ENCODE data around the gene MYH3. TPM values are rescaled to one million over a fixed set of nuclear protein-coding genes. Genes with fewer than 3 reads are reported as not detected.

MYH3 gene
- total and polyA plus RNA-seq, 4 donors = 0.43 to 2.0 (median 0.99) TPM

DNA sequence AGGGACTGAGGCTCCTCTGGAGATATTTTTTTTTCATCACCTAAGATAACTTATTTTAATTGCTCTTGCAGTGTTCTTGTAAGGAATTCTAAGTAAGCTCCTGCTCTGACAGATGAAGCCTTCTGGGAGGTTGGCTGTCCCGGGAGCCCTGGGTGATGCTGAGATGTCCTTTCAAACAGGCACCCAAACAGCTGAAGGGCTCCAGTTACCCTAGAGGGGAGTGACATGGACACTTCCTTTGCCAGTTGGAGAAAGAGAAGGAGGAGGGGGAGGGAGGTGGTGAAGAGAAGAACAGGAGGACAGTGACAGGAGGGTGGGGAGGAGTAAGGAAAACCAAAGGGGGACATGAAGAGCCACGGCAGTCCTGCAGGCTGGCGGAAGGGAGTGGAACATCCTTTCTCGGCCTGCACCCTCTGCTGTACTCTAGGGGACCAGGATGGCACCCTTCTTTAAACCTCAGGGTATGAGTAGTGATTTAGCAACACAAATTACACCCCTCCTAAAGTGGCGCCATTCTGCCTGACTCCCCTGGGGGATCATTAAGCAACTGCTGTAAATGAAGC is 51.8 kb downstream of the MYH3 start:
- Histone ChIP-seq H3K9ac (ENCODE audit: low read depth in 1 of 2, low read length in 2 of 2) (no peak overlapping the region), H3K27me3 (ENCODE audit: control insufficient read depth in 4 of 4, insufficient read depth in 4 of 4, low read length in 3 of 4) (peaks cover 0 to 2% (median 0%) of the 10 kb centered on the region in 4 donors), H3K27ac (ENCODE audit: low read depth in 1 of 2, low read length in 2 of 2) (no peak overlapping the region), H3K4me3 (ENCODE audit: low read depth in 1 of 3, low read length in 3 of 3) (no peak overlapping the region), H3K4me1 (ENCODE audit: control insufficient read depth in 4 of 4, insufficient read depth in 4 of 4, low read length in 3 of 4) (no peaks in the 10 kb centered on the region), H3K9me3 (ENCODE audit: control insufficient read depth in 4 of 4, low read length in 3 of 4) (no peaks in the 10 kb centered on the region), H3K36me3 (ENCODE audit: control insufficient read depth in 4 of 4, insufficient read depth in 3 of 4, low read depth in 1 of 4, low read length in 3 of 4) (no peaks in the 10 kb centered on the region)
- no peak for TF ChIP-seq JUND (IDR thresholded peaks at IDR 0.05)
- TF ChIP-seq TAF1 (conservative IDR thresholded peaks at IDR 0.05) = no peak
- TF ChIP-seq GABPA (IDR thresholded peaks at IDR 0.05 in 1 of 2, conservative IDR thresholded peaks at IDR 0.05 in 1 of 2) = no peak
- TF ChIP-seq YY1 (IDR thresholded peaks at IDR 0.05) = no peak
- no peak for TF ChIP-seq NR2F2 (IDR thresholded peaks at IDR 0.05)
- no peak for TF ChIP-seq FOXA1 (IDR thresholded peaks at IDR 0.05)
- TF ChIP-seq HNF4G (IDR thresholded peaks at IDR 0.05) = no peak
- TF ChIP-seq RAD21 (IDR thresholded peaks at IDR 0.05) = no peak
- TF ChIP-seq, protein P1, sequence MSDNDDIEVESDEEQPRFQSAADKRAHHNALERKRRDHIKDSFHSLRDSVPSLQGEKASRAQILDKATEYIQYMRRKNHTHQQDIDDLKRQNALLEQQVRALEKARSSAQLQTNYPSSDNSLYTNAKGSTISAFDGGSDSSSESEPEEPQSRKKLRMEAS (IDR thresholded peaks at IDR 0.05) = no peak
- TF ChIP-seq, protein P2, sequence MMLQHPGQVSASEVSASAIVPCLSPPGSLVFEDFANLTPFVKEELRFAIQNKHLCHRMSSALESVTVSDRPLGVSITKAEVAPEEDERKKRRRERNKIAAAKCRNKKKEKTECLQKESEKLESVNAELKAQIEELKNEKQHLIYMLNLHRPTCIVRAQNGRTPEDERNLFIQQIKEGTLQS (IDR thresholded peaks at IDR 0.05) = no peak
- TF ChIP-seq, protein P3, sequence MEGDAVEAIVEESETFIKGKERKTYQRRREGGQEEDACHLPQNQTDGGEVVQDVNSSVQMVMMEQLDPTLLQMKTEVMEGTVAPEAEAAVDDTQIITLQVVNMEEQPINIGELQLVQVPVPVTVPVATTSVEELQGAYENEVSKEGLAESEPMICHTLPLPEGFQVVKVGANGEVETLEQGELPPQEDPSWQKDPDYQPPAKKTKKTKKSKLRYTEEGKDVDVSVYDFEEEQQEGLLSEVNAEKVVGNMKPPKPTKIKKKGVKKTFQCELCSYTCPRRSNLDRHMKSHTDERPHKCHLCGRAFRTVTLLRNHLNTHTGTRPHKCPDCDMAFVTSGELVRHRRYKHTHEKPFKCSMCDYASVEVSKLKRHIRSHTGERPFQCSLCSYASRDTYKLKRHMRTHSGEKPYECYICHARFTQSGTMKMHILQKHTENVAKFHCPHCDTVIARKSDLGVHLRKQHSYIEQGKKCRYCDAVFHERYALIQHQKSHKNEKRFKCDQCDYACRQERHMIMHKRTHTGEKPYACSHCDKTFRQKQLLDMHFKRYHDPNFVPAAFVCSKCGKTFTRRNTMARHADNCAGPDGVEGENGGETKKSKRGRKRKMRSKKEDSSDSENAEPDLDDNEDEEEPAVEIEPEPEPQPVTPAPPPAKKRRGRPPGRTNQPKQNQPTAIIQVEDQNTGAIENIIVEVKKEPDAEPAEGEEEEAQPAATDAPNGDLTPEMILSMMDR (IDR thresholded peaks at IDR 0.05; ENCODE audit: low read depth, low read length, missing input control) = no peak
- TF ChIP-seq, protein P4, sequence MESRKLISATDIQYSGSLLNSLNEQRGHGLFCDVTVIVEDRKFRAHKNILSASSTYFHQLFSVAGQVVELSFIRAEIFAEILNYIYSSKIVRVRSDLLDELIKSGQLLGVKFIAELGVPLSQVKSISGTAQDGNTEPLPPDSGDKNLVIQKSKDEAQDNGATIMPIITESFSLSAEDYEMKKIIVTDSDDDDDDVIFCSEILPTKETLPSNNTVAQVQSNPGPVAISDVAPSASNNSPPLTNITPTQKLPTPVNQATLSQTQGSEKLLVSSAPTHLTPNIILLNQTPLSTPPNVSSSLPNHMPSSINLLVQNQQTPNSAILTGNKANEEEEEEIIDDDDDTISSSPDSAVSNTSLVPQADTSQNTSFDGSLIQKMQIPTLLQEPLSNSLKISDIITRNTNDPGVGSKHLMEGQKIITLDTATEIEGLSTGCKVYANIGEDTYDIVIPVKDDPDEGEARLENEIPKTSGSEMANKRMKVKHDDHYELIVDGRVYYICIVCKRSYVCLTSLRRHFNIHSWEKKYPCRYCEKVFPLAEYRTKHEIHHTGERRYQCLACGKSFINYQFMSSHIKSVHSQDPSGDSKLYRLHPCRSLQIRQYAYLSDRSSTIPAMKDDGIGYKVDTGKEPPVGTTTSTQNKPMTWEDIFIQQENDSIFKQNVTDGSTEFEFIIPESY (IDR thresholded peaks at IDR 0.05) = no peak
- TF ChIP-seq EGR1 (IDR thresholded peaks at IDR 0.05; ENCODE audit: low read depth in 2 of 2) = no peak
- no peak for TF ChIP-seq FOXA2 (IDR thresholded peaks at IDR 0.05)
- no peak for TF ChIP-seq HNF4A (conservative IDR thresholded peaks at IDR 0.05)
- WGBS = 72% methylated on average over 5 of the region's 5 CpGs
- DNase-seq (ENCODE audit: low spot score) = no peak

DNA sequence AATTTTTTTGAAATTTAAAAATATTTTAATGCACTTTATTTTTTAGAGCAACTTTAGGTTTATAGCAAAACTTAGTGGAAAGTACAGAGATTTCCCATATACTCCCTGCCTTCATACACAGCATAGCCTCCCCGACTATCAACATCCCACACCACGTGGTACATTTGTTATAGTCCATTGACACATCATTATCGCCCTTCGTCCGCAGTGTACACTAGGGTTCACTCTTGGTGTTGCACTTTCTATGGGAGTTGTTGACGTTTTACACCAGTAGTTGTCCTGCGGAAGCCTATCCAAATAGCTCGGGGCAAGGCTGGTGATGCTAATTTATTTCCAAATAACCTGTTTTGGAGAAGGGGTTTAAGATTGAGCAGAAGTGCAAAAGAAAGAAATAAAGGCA is 52.6 kb downstream of the MYH3 start:
- H3K36me3 ChIP-seq (ENCODE audit: control insufficient read depth in 4 of 4, insufficient read depth in 3 of 4, low read depth in 1 of 4, low read length in 3 of 4) = no peaks in the 10 kb centered on the region
- H3K27ac ChIP-seq (ENCODE audit: low read depth in 1 of 2, low read length in 2 of 2) = no peak overlapping the region
- WGBS = 81% methylated on average over 8 of the region's 8 CpGs
- H3K9me3 ChIP-seq (ENCODE audit: control insufficient read depth in 4 of 4, low read length in 3 of 4) = no peaks in the 10 kb centered on the region
- H3K4me3 ChIP-seq (ENCODE audit: low read depth in 1 of 3, low read length in 3 of 3) = no peak overlapping the region
- DNase-seq (ENCODE audit: low spot score) = no peak
- H3K9ac ChIP-seq (ENCODE audit: low read depth in 1 of 2, low read length in 2 of 2) = no peak overlapping the region
- H3K27me3 ChIP-seq (ENCODE audit: control insufficient read depth in 4 of 4, insufficient read depth in 4 of 4, low read length in 3 of 4) = peaks cover 0 to 2% (median 0%) of the 10 kb centered on the region in 4 donors
- no peaks in the 10 kb centered on the region for H3K4me1 ChIP-seq (ENCODE audit: control insufficient read depth in 4 of 4, insufficient read depth in 4 of 4, low read length in 3 of 4)
- TF ChIP-seq JUND (IDR thresholded peaks at IDR 0.05) = no peak
- TF ChIP-seq SP1 (IDR thresholded peaks at IDR 0.05) = no peak
- TF ChIP-seq GABPA (IDR thresholded peaks at IDR 0.05 in 1 of 2, conservative IDR thresholded peaks at IDR 0.05 in 1 of 2) = no peak
- no peak for TF ChIP-seq FOXA2 (IDR thresholded peaks at IDR 0.05)
- TF ChIP-seq, protein P5, sequence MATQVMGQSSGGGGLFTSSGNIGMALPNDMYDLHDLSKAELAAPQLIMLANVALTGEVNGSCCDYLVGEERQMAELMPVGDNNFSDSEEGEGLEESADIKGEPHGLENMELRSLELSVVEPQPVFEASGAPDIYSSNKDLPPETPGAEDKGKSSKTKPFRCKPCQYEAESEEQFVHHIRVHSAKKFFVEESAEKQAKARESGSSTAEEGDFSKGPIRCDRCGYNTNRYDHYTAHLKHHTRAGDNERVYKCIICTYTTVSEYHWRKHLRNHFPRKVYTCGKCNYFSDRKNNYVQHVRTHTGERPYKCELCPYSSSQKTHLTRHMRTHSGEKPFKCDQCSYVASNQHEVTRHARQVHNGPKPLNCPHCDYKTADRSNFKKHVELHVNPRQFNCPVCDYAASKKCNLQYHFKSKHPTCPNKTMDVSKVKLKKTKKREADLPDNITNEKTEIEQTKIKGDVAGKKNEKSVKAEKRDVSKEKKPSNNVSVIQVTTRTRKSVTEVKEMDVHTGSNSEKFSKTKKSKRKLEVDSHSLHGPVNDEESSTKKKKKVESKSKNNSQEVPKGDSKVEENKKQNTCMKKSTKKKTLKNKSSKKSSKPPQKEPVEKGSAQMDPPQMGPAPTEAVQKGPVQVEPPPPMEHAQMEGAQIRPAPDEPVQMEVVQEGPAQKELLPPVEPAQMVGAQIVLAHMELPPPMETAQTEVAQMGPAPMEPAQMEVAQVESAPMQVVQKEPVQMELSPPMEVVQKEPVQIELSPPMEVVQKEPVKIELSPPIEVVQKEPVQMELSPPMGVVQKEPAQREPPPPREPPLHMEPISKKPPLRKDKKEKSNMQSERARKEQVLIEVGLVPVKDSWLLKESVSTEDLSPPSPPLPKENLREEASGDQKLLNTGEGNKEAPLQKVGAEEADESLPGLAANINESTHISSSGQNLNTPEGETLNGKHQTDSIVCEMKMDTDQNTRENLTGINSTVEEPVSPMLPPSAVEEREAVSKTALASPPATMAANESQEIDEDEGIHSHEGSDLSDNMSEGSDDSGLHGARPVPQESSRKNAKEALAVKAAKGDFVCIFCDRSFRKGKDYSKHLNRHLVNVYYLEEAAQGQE (IDR thresholded peaks at IDR 0.05) = no peak
- no peak for TF ChIP-seq HNF4G (IDR thresholded peaks at IDR 0.05)
- TF ChIP-seq EGR1 (IDR thresholded peaks at IDR 0.05; ENCODE audit: low read depth in 2 of 2) = no peak
- TF ChIP-seq, protein P4 (IDR thresholded peaks at IDR 0.05) = no peak
- TF ChIP-seq, protein P3 (IDR thresholded peaks at IDR 0.05; ENCODE audit: low read depth, low read length, missing input control) = no peak
- TF ChIP-seq HNF4A (conservative IDR thresholded peaks at IDR 0.05) = no peak
- no peak for TF ChIP-seq NR2F2 (IDR thresholded peaks at IDR 0.05)
- TF ChIP-seq RAD21 (IDR thresholded peaks at IDR 0.05) = no peak
- no peak for TF ChIP-seq RXRA (IDR thresholded peaks at IDR 0.05)
- no peak for TF ChIP-seq TAF1 (conservative IDR thresholded peaks at IDR 0.05)
- TF ChIP-seq FOXA1 (IDR thresholded peaks at IDR 0.05) = no peak
- no peak for TF ChIP-seq YY1 (IDR thresholded peaks at IDR 0.05)
- TF ChIP-seq, protein P1 (IDR thresholded peaks at IDR 0.05) = no peak
